K562 (cell line): ENCODE data around the gene WIPF2. TPM values are rescaled to one million over a fixed set of nuclear protein-coding genes. Genes with fewer than 3 reads are reported as not detected.

ENCODE experiments used
- ARHGAP35 ChIP-seq: fragments of 450-650 bp; IDR thresholded peaks from 2 replicates; pipeline ENCODE4 v1.6.1; 2018; ENCODE audit not compliant: partially characterized antibody
- CCAR2 ChIP-seq: fragments of 200-400 bp; formaldehyde crosslinking; IDR thresholded peaks from 2 replicates; pipeline ENCODE4 v1.6.1; 2017; ENCODE audit warnings: mild to moderate bottlenecking, low read depth, low read length
- CTCFL ChIP-seq: IDR thresholded peaks from 2 replicates; pipeline ENCODE4 v1.6.1; 2011; ENCODE audit warnings: borderline replicate concordance, low read depth, mild to moderate bottlenecking, moderate library complexity, low read length; ENCODE audit not compliant: insufficient read depth, poor library complexity, severe bottlenecking
- ELF2 ChIP-seq: fragments of 250-450 bp; sonication (Bioruptor Pico); IDR thresholded peaks from 2 replicates; pipeline ENCODE4 v1.5.0; 2021; ENCODE audit warnings: mild to moderate bottlenecking
- FOXA3 ChIP-seq, 2 experiments: fragments of 450-650 bp in 1 of 2; sonication (generic) in 1 of 2; formaldehyde crosslinking; IDR thresholded peaks in 1 of 2; conservative IDR thresholded peaks in 1 of 2; 2 replicates each; pipeline versions ENCODE4 v1.4.0 to v1.8.0; 2020 to 2022; ENCODE audit warnings: mild to moderate bottlenecking in 2 of 2, missing genetic modification reagents in 1 of 2
- HINFP ChIP-seq: fragments of 450-650 bp; conservative IDR thresholded peaks from 2 replicates; pipeline ENCODE4 v1.6.1; 2016; ENCODE audit warnings: missing genetic modification characterization, low read depth, mild to moderate bottlenecking, control low read depth, missing compliant biosample characterization
- HNRNPLL ChIP-seq: fragments of 200-400 bp; formaldehyde crosslinking; IDR thresholded peaks from 2 replicates; pipeline ENCODE4 v1.6.1; 2017; ENCODE audit warnings: low read length, low read depth, mild to moderate bottlenecking; ENCODE audit not compliant: poor library complexity, severe bottlenecking
- LARP7 ChIP-seq: fragments of 450-650 bp; IDR thresholded peaks from 2 replicates; pipeline ENCODE4 v1.6.1; 2016
- MTF1 ChIP-seq: fragments of 250-450 bp; sonication (Bioruptor Pico); IDR thresholded peaks from 2 replicates; pipeline ENCODE4 v1.9.0; 2021; ENCODE audit warnings: moderate library complexity, mild to moderate bottlenecking, inconsistent platforms, borderline replicate concordance
- PHB ChIP-seq: fragments of 250-450 bp; sonication (Bioruptor Pico); IDR thresholded peaks from 2 replicates; pipeline ENCODE4 v1.5.0; 2021
- RBFOX2 ChIP-seq: fragments of 200-400 bp; formaldehyde crosslinking; IDR thresholded peaks from 2 replicates; pipeline ENCODE4 v1.6.1; 2017; ENCODE audit warnings: low read depth, mild to moderate bottlenecking, low read length, moderate library complexity
- SIN3A ChIP-seq, 2 experiments: fragments of 150-350 bp in 1 of 2; IDR thresholded peaks; 2 replicates each; pipeline ENCODE4 v1.6.1; 2011 to 2016; ENCODE audit warnings: borderline replicate concordance in 2 of 2, low read depth in 2 of 2, low read length in 2 of 2, mild to moderate bottlenecking in 2 of 2, moderate library complexity in 2 of 2; ENCODE audit not compliant: control insufficient read depth in 1 of 2
- SRSF3 ChIP-seq: fragments of 200-400 bp; formaldehyde crosslinking; IDR thresholded peaks from 2 replicates; pipeline ENCODE4 v1.6.1; 2016; ENCODE audit warnings: mild to moderate bottlenecking, low read length, moderate library complexity; ENCODE audit not compliant: insufficient read depth
- TGIF2 ChIP-seq: sonication (generic); formaldehyde crosslinking; IDR thresholded peaks from 2 replicates; pipeline ENCODE4 v1.8.1; 2022; ENCODE audit warnings: mild to moderate bottlenecking, missing genetic modification reagents, moderate library complexity
- polyA plus RNA-seq, 8 experiments: library from polyadenylated mRNA; depleted of rRNA in 4 of 8; stranded (reverse) in 5 of 8; unstranded in 3 of 8; fragments of >200 nt; fragmentation: Nextera tagmentation in 2 of 8; fragmentation: Illumina TruSeq in 1 of 8; extraction: Ambion mirVana in 2 of 8; extraction: Trizol in 1 of 8; gene quantifications; 2 replicates each; pipeline versions ENCODE4 v1.2.1 to v1.2.3, GENCODE V29; 2011 to 2014; ENCODE audit warnings: inconsistent platforms in 1 of 8, missing spikeins in 1 of 8
- total RNA-seq, 7 experiments: library from RNA; depleted of rRNA in 6 of 7; stranded (reverse); fragments of >200 nt in 6 of 7; fragmentation: Illumina TruSeq in 2 of 7; extraction: Trizol in 2 of 7; gene quantifications; 2 replicates each; pipeline versions ENCODE4 v1.2.1 to v1.2.3, GENCODE V29; 2011 to 2021; ENCODE audit warnings: low replicate concordance in 1 of 7
- TF ChIP-seq, protein P1 (sequence below): sonication (generic); formaldehyde crosslinking; IDR thresholded peaks from 2 replicates; pipeline ENCODE4 v1.8.0; 2022; ENCODE audit warnings: mild to moderate bottlenecking, missing genetic modification reagents
- TF ChIP-seq, protein P2 (sequence below): fragments of 450-650 bp; IDR thresholded peaks from 2 replicates; pipeline ENCODE4 v1.6.1; 2017; ENCODE audit warnings: antibody characterized with exemption

Gene WIPF2
- total and polyA plus RNA-seq, 9 of the 15 experiments (the other 6 are each of a cell fraction or from before 2014, with no cell fraction given): 3.6 to 15.0 (median 5.3) TPM

DNA sequence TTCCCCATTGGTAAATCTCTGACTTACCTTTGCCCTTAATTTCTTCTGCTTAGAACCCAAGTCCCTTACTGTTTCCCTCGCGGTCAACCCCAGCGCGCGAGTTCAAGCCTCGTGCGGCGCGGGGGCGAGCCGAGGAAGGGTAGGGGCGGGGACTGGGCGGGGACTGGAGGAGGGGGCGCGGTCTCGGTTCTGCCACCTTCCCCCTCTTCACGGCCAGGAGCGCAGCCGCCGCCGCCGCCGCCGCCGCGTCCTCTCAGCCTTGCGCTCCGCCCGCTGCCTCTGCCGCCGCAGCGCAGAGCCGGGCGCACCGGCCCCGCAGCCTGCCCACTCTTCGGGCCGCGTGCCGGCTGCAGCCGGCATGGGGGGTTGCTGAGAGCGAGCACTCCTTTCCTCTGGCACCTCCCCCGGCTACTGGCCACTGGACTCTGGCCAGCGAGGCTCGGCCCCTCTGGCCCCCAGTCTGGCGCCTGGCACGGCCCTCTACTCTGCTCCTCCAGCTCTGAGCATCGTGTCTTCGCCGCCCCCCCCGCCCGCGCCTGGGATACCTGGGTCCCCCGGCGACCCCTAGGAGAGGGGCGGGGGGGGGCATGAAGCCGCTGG, 41.7 kb upstream of the WIPF2 start, which contains the start of gene RAPGEFL1 (continued):
- TF ChIP-seq, protein P1, sequence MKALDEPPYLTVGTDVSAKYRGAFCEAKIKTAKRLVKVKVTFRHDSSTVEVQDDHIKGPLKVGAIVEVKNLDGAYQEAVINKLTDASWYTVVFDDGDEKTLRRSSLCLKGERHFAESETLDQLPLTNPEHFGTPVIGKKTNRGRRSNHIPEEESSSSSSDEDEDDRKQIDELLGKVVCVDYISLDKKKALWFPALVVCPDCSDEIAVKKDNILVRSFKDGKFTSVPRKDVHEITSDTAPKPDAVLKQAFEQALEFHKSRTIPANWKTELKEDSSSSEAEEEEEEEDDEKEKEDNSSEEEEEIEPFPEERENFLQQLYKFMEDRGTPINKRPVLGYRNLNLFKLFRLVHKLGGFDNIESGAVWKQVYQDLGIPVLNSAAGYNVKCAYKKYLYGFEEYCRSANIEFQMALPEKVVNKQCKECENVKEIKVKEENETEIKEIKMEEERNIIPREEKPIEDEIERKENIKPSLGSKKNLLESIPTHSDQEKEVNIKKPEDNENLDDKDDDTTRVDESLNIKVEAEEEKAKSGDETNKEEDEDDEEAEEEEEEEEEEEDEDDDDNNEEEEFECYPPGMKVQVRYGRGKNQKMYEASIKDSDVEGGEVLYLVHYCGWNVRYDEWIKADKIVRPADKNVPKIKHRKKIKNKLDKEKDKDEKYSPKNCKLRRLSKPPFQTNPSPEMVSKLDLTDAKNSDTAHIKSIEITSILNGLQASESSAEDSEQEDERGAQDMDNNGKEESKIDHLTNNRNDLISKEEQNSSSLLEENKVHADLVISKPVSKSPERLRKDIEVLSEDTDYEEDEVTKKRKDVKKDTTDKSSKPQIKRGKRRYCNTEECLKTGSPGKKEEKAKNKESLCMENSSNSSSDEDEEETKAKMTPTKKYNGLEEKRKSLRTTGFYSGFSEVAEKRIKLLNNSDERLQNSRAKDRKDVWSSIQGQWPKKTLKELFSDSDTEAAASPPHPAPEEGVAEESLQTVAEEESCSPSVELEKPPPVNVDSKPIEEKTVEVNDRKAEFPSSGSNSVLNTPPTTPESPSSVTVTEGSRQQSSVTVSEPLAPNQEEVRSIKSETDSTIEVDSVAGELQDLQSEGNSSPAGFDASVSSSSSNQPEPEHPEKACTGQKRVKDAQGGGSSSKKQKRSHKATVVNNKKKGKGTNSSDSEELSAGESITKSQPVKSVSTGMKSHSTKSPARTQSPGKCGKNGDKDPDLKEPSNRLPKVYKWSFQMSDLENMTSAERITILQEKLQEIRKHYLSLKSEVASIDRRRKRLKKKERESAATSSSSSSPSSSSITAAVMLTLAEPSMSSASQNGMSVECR (CRISPR knock-in tag): no peak
- no peak for TF ChIP-seq CCAR2
- no peak for TF ChIP-seq HINFP (tag)
- TF ChIP-seq RBFOX2: peak; percentile 49
- TF ChIP-seq SIN3A (IDR thresholded peaks at IDR 0.05; ENCODE audit: borderline replicate concordance in 2 of 2, control insufficient read depth in 1 of 2, low read depth in 2 of 2, low read length in 2 of 2): peak in 1 of 2 experiments; percentile 22; a peak in 1 of 4 replicates
- no peak for TF ChIP-seq CTCFL
- TF ChIP-seq MTF1: no peak
- 0 out of 4 replicates have a peak, but pooled peaks of 1 of the 2 experiments have one; percentile 16 for TF ChIP-seq FOXA3 (CRISPR knock-in tag; conservative IDR thresholded peaks at IDR 0.05 in 1 of 2, IDR thresholded peaks at IDR 0.05 in 1 of 2)
- TF ChIP-seq ELF2 (CRISPR knock-in tag): no peak
- TF ChIP-seq ARHGAP35: no peak
- TF ChIP-seq PHB (CRISPR knock-in tag): no peak
- no peak for TF ChIP-seq TGIF2 (CRISPR knock-in tag)
- TF ChIP-seq, protein P2, sequence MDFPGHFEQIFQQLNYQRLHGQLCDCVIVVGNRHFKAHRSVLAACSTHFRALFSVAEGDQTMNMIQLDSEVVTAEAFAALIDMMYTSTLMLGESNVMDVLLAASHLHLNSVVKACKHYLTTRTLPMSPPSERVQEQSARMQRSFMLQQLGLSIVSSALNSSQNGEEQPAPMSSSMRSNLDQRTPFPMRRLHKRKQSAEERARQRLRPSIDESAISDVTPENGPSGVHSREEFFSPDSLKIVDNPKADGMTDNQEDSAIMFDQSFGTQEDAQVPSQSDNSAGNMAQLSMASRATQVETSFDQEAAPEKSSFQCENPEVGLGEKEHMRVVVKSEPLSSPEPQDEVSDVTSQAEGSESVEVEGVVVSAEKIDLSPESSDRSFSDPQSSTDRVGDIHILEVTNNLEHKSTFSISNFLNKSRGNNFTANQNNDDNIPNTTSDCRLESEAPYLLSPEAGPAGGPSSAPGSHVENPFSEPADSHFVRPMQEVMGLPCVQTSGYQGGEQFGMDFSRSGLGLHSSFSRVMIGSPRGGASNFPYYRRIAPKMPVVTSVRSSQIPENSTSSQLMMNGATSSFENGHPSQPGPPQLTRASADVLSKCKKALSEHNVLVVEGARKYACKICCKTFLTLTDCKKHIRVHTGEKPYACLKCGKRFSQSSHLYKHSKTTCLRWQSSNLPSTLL: no peak
- TF ChIP-seq HNRNPLL: peak; percentile 66
- no peak for TF ChIP-seq LARP7
- TF ChIP-seq SRSF3: no peak
